ENCODE results near the gene RPRD1B. TPM values are rescaled to one million over a fixed set of nuclear protein-coding genes. Genes with fewer than 3 reads are reported as not detected.

The RPRD1B gene
- total RNA-seq, 1 experiment from 2014 or later, result 43.6 TPM

DNA sequence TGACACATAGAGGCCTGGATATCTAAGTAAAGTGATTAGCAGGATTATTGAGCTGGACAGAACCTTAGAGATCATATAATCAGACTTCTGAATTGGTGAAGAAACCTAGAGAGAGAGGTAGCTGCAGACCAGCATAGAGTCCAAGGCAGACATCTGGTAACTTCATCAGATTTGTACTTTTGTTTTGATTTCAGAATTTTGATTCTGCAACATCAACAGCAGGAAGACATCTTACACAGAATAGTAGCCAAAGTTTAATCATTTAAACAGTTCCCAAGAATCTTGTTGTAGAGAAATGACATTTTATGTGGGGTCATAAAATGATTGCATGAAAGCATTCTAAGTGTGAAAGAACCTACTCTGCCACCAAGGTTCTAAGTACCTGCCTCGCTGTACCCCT, 39.4 kb downstream of the RPRD1B start:
- intact Hi-C loops (cut with micrococcal nuclease), result loop anchor here (1.0 kb wide), 2 partner anchors 92 to 149 kb away; partner anchors contain the start of gene TGM2
- Histone ChIP-seq H3K4me2 (ENCODE audit: low read length) (peak overlapping the region; percentile 11; the same call in 1 of the 2 replicates), H3K27ac (ENCODE audit: low read length) (0 out of 2 replicates have a peak overlapping the region, but pooled peaks have one; percentile 7), H3F3A (ENCODE audit: low read length, unreplicated experiment) (no peaks in the 10 kb centered on the region), H3K27me3 (ENCODE audit: low read length) (no peaks in the 10 kb centered on the region), H3K79me2 (ENCODE audit: low read length) (peaks cover 24% of the 10 kb centered on the region), H3K9me2 (replicated peaks; ENCODE audit: low read length) (no peaks in the 10 kb centered on the region), H3K9me3 (ENCODE audit: low read length) (no peaks in the 10 kb centered on the region), H2AFZ (ENCODE audit: low read length) (no peak overlapping the region), H4K20me1 (ENCODE audit: low read length) (no peaks in the 10 kb centered on the region), H3K4me1 (ENCODE audit: insufficient read depth, low read length) (peaks cover 37% of the 10 kb centered on the region), H3K9ac (ENCODE audit: low read length) (no peak overlapping the region), H3K4me3 (ENCODE audit: low read length) (no peak overlapping the region), H3K36me3 (ENCODE audit: low read depth, low read length) (peaks cover 64% of the 10 kb centered on the region)
- ATAC-seq, result peak; percentile 14; the same call in 1 of the 2 replicates
- ChIA-PET POLR2A (ENCODE audit: unreplicated experiment) (interaction anchor here (0.5 to 0.9 kb wide), 2 partner anchors 12 to 24 kb away, joined by 5 to 7 read pairs; no protein-coding TSS in a partner anchor), CTCF (interaction anchor here (0.6 to 1.6 kb wide), 11 partner anchors 12 to 339 kb away, joined by 3 to 23 read pairs (median 4); no protein-coding TSS in a partner anchor)
- no peak for DNase-seq
- TF ChIP-seq, protein P1, sequence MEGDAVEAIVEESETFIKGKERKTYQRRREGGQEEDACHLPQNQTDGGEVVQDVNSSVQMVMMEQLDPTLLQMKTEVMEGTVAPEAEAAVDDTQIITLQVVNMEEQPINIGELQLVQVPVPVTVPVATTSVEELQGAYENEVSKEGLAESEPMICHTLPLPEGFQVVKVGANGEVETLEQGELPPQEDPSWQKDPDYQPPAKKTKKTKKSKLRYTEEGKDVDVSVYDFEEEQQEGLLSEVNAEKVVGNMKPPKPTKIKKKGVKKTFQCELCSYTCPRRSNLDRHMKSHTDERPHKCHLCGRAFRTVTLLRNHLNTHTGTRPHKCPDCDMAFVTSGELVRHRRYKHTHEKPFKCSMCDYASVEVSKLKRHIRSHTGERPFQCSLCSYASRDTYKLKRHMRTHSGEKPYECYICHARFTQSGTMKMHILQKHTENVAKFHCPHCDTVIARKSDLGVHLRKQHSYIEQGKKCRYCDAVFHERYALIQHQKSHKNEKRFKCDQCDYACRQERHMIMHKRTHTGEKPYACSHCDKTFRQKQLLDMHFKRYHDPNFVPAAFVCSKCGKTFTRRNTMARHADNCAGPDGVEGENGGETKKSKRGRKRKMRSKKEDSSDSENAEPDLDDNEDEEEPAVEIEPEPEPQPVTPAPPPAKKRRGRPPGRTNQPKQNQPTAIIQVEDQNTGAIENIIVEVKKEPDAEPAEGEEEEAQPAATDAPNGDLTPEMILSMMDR (conservative IDR thresholded peaks at IDR 0.05; ENCODE audit: low read depth, low read length), result no peak
- TF ChIP-seq EZH2phosphoT487 (IDR thresholded peaks at IDR 0.05; ENCODE audit: borderline replicate concordance, low read length) (no peak), EZH2 (IDR thresholded peaks at IDR 0.05; ENCODE audit: low read length, unreplicated experiment) (no peak)
- BruUV-seq (replicated peaks), result no TSS peak

DNA sequence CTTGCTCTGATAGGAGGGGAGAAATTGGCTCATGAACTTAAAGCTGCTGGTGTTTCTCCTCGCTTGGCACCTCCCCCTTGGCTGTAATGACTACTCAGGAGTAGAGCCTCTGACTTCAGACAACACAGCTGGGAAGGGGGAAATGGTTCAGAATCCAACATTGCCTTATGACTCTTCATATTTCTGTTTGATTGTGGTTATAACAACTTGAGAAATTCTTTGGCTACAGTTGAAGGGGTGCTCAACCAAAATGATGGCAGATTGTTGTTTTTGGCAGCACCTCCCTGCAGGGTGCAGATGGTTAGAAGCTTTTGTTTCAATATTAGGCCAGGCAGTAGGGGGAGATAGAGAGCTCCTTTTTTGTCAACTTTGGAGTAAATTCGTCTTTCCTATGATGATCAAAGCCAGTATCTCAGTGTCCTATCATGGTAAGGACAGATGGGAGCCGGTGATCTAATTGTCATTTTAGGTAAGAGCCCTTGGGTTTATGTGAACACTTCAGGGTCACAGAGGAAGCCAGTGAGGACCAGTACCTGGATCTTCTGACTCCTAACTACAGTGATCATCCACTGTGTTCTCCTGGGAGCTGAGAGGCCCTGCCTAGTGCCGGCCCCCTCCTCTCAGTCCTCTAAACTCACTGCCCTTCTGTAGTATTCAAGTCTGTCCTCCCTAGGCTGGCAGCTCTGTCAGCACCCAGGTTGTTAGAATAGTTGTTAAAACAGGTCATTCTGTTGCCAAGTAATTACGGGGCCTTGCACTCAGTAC, 39.9 kb downstream of the RPRD1B start:
- intact Hi-C loops (cut with micrococcal nuclease), result loop anchor here (1.0 kb wide), 2 partner anchors 92 to 149 kb away; partner anchors contain the start of gene TGM2
- Histone ChIP-seq H3K4me3 (ENCODE audit: low read length) (no peak overlapping the region), H3K36me3 (ENCODE audit: low read depth, low read length) (peaks cover 60% of the 10 kb centered on the region), H3K9ac (ENCODE audit: low read length) (no peak overlapping the region), H3K79me2 (ENCODE audit: low read length) (peaks cover 25% of the 10 kb centered on the region), H4K20me1 (ENCODE audit: low read length) (no peaks in the 10 kb centered on the region), H3K27ac (ENCODE audit: low read length) (0 out of 2 replicates have a peak overlapping the region, but pooled peaks have one; percentile 7), H3K9me2 (replicated peaks; ENCODE audit: low read length) (no peaks in the 10 kb centered on the region), H3K4me2 (ENCODE audit: low read length) (peak overlapping the region; percentile 11; the same call in 1 of the 2 replicates), H3K9me3 (ENCODE audit: low read length) (no peaks in the 10 kb centered on the region), H3F3A (ENCODE audit: low read length, unreplicated experiment) (no peaks in the 10 kb centered on the region), H3K27me3 (ENCODE audit: low read length) (no peaks in the 10 kb centered on the region), H2AFZ (ENCODE audit: low read length) (no peak overlapping the region), H3K4me1 (ENCODE audit: insufficient read depth, low read length) (peaks cover 37% of the 10 kb centered on the region)
- BruUV-seq (replicated peaks), result no TSS peak
- ChIA-PET CTCF (interaction anchor here (0.6 to 1.6 kb wide), 11 partner anchors 12 to 339 kb away, joined by 3 to 23 read pairs (median 4); no protein-coding TSS in a partner anchor), POLR2A (ENCODE audit: unreplicated experiment) (interaction anchor here (0.5 to 0.9 kb wide), 3 partner anchors 13 to 203 kb away, joined by 3 to 7 read pairs (median 5); no protein-coding TSS in a partner anchor)
- TF ChIP-seq EZH2phosphoT487 (IDR thresholded peaks at IDR 0.05; ENCODE audit: borderline replicate concordance, low read length) (no peak), EZH2 (IDR thresholded peaks at IDR 0.05; ENCODE audit: low read length, unreplicated experiment) (no peak)
- TF ChIP-seq, protein P1 (conservative IDR thresholded peaks at IDR 0.05; ENCODE audit: low read depth, low read length), result peak; percentile 93
- peak; percentile 93 for DNase-seq
- peak; percentile 82 for ATAC-seq
